ENCODE results near the gene IER5. TPM values are rescaled to one million over a fixed set of nuclear protein-coding genes. Genes with fewer than 3 reads are reported as not detected.
A peak's percentile ranks its signal among the peaks of the same experiment; 100 is the strongest.

Gene IER5
- total RNA-seq, 1 donor from 2014 or later: 44.3 TPM

DNA sequence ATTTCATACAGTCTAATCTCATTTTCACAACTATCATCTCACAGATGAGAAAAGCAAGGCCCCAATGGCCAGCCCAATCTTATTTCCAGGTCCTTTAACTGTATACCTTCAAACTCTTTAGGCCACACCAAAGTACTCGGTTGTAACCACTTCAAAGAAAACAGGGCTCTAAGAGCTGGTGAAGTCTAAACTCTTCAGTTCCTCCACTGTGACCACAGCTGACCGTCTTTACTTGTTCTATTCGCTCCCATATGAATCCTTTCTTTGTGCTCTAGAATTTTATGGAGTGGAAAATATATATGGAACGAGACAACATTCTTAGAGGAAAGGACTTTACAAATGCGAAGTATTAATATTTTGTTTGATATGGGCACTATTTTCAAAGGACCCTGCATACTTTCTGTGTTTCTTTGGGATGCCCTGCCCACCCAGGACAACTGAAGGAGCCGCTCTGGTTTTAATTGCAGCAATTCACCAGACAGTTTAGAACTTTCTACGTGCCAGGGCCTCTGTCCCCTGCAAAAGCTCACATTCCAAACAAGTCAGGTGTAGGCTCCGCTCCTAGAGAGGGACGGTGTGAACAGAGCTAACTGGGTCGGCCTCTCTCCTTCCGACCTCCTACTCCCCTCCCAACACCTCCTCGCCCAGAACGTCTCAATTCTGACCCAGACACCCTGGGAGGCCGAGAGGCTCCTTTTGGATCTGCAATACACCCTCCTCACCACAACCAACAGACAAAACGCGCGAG is 15.7 kb downstream of the IER5 start:
- H3K27ac Mint-ChIP-seq: peak overlapping the region; percentile 58
- no peaks in the 10 kb centered on the region for H3K36me3 Mint-ChIP-seq (ENCODE audit: low read depth)
- H3K27me3 Mint-ChIP-seq (ENCODE audit: low read depth): peaks cover 27% of the 10 kb centered on the region
- no peaks in the 10 kb centered on the region for H3K9me3 Mint-ChIP-seq
- no peak for DNase-seq (ENCODE audit: low spot score)
- peak overlapping the region; percentile 77 for H3K4me3 Mint-ChIP-seq (ENCODE audit: low read depth)
- peaks cover 70% of the 10 kb centered on the region for H3K4me1 Mint-ChIP-seq (ENCODE audit: low read depth)
- intact Hi-C loops (cut with micrococcal nuclease): loop anchor here (5.0 kb wide), 1 partner anchor 602 kb away; the partner anchor contains the start of gene ACBD6

GRCh38 chr1:181104790-181105133 is 16.3 kb downstream of the IER5 start:
- Mint-ChIP-seq H3K36me3 (ENCODE audit: low read depth) (no peaks in the 10 kb centered on the region), H3K9me3 (no peaks in the 10 kb centered on the region), H3K4me1 (ENCODE audit: low read depth) (peaks cover 65% of the 10 kb centered on the region), H3K4me3 (ENCODE audit: low read depth) (peak overlapping the region; percentile 77), H3K27ac (peak overlapping the region; percentile 58), H3K27me3 (ENCODE audit: low read depth) (peaks cover 27% of the 10 kb centered on the region)
- intact Hi-C loops (cut with micrococcal nuclease): loop anchor here (1.0 to 5.0 kb wide), 3 partner anchors 14 to 602 kb away; partner anchors contain the start of gene ACBD6
- no peak for DNase-seq (ENCODE audit: low spot score)

GRCh38 chr1:181105134-181106021 is 16.9 kb downstream of the IER5 start:
- peak overlapping the region; percentile 79 for H3K27ac Mint-ChIP-seq
- intact Hi-C loops (cut with micrococcal nuclease): loop anchor here (1.0 kb wide), 2 partner anchors 15 to 37 kb away; no protein-coding TSS in a partner anchor
- no peaks in the 10 kb centered on the region for H3K9me3 Mint-ChIP-seq
- peaks cover 27% of the 10 kb centered on the region for H3K27me3 Mint-ChIP-seq (ENCODE audit: low read depth)
- peak overlapping the region; percentile 85 for H3K4me3 Mint-ChIP-seq (ENCODE audit: low read depth)
- H3K4me1 Mint-ChIP-seq (ENCODE audit: low read depth): peaks cover 59% of the 10 kb centered on the region
- DNase-seq (ENCODE audit: low spot score): peak; percentile 88
- no peaks in the 10 kb centered on the region for H3K36me3 Mint-ChIP-seq (ENCODE audit: low read depth)

DNA sequence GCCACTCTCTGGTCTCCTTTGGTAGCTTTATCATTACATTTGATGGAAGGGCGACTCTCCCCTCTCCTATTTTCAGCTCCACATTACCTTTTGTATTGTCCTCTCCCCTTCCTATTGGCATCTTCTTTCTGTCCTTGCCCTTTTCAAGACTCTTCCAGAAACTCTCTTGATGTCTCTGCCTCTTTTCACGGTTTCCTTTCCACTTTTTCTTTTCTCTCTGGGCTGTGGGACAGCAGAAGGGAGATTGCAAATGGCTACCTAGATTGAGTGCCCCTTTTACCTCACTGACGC is 17.5 kb downstream of the IER5 start:
- intact Hi-C loops (cut with micrococcal nuclease): no loop called here
- no peak for DNase-seq (ENCODE audit: low spot score)
- Mint-ChIP-seq H3K9me3 (no peaks in the 10 kb centered on the region), H3K4me3 (ENCODE audit: low read depth) (peak overlapping the region; percentile 85), H3K27me3 (ENCODE audit: low read depth) (peaks cover 30% of the 10 kb centered on the region), H3K4me1 (ENCODE audit: low read depth) (peaks cover 53% of the 10 kb centered on the region), H3K27ac (peak overlapping the region; percentile 79), H3K36me3 (ENCODE audit: low read depth) (no peaks in the 10 kb centered on the region)

DNA sequence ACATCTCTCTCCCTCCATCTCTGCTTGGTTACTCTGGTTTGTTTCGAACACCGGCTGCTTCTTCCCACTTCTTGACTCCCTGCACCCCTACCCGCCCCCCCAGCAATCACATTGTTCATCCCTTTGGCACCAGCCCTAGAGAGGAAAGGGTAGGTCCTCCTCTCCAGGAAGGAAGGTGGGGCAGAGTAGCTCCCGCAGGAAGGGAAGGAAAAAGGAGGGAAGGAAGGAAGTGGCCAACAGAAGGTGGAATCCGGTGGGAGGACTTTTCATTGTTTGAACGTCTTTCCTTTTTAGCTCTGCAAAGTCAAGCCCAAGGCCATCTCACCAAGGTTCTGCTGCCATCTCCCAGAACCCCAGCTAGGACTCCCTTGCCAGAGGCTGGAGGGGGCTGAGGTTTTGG is 18.0 kb downstream of the IER5 start:
- Mint-ChIP-seq H3K4me3 (ENCODE audit: low read depth) (peak overlapping the region; percentile 85), H3K27me3 (ENCODE audit: low read depth) (peaks cover 34% of the 10 kb centered on the region), H3K9me3 (no peaks in the 10 kb centered on the region), H3K4me1 (ENCODE audit: low read depth) (peaks cover 48% of the 10 kb centered on the region), H3K36me3 (ENCODE audit: low read depth) (no peaks in the 10 kb centered on the region), H3K27ac (no peak overlapping the region)
- DNase-seq (ENCODE audit: low spot score): no peak
- intact Hi-C loops (cut with micrococcal nuclease): no loop called here

DNA sequence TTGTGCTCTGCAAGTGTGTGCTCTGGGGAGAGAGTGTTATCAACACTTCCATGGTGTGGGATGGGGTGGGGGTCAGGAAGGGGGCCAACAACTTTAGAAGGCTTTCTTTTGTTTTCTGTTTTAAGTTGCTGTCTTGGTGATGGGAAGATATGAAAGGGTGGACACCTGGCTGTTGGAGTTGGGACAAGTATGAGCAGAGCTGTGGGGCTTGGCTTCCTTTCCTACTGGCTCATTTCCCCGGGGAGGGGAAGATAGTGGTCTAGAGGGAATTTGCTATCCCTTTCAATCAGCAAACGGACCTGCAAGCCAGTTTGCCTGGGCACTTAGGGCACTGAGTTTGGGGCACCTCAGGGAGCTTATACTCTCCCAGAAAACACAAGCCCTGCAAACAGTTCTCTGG is 19.2 kb downstream of the IER5 start:
- Mint-ChIP-seq H3K9me3 (no peaks in the 10 kb centered on the region), H3K36me3 (ENCODE audit: low read depth) (no peaks in the 10 kb centered on the region), H3K4me1 (ENCODE audit: low read depth) (peaks cover 37% of the 10 kb centered on the region), H3K27ac (no peak overlapping the region), H3K4me3 (ENCODE audit: low read depth) (no peak overlapping the region), H3K27me3 (ENCODE audit: low read depth) (peaks cover 36% of the 10 kb centered on the region)
- intact Hi-C loops (cut with micrococcal nuclease): no loop called here
- no peak for DNase-seq (ENCODE audit: low spot score)

GRCh38 chr1:181108304-181108867 is 19.9 kb downstream of the IER5 start:
- Mint-ChIP-seq H3K36me3 (ENCODE audit: low read depth) (no peaks in the 10 kb centered on the region), H3K27ac (no peak overlapping the region), H3K4me1 (ENCODE audit: low read depth) (peaks cover 31% of the 10 kb centered on the region), H3K9me3 (no peaks in the 10 kb centered on the region), H3K4me3 (ENCODE audit: low read depth) (no peak overlapping the region), H3K27me3 (ENCODE audit: low read depth) (peaks cover 36% of the 10 kb centered on the region)
- DNase-seq (ENCODE audit: low spot score): no peak
- intact Hi-C loops (cut with micrococcal nuclease): no loop called here

- Mint-ChIP-seq H3K9me3 (no peaks in the 10 kb centered on the region), H3K36me3 (ENCODE audit: low read depth) (no peaks in the 10 kb centered on the region), H3K27ac (no peak overlapping the region), H3K4me1 (ENCODE audit: low read depth) (peaks cover 20% of the 10 kb centered on the region), H3K27me3 (ENCODE audit: low read depth) (peaks cover 36% of the 10 kb centered on the region), H3K4me3 (ENCODE audit: low read depth) (no peak overlapping the region)
- intact Hi-C loops (cut with micrococcal nuclease): no loop called here
- DNase-seq (ENCODE audit: low spot score): no peak
These were observed 21.5 kb downstream of the IER5 start for GRCh38 chr1:181110013-181110412.

DNA sequence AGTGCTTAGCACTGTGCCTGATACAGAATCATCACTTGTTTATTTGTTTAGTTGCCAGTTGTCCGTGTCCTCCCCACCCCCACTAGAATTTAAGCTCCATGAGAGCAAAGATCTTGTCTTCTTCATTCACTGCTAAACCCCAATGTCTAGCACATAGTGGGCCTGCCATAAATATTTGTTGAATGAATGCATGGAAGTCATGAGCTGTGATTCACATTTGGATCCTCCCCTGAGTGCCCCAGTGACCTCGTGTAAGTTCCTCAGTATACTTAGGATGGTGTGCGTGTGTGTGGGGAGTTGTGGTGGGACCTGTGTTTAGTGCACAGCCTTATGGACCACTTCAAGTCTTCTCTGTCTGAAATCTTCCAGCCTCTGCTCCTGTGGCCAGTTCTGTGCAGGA is 23.1 kb downstream of the IER5 start:
- Mint-ChIP-seq H3K4me3 (ENCODE audit: low read depth) (no peak overlapping the region), H3K4me1 (ENCODE audit: low read depth) (peaks cover 13% of the 10 kb centered on the region), H3K36me3 (ENCODE audit: low read depth) (no peaks in the 10 kb centered on the region), H3K27ac (no peak overlapping the region), H3K9me3 (no peaks in the 10 kb centered on the region), H3K27me3 (ENCODE audit: low read depth) (peaks cover 29% of the 10 kb centered on the region)
- no peak for DNase-seq (ENCODE audit: low spot score)
- intact Hi-C loops (cut with micrococcal nuclease): no loop called here

DNA sequence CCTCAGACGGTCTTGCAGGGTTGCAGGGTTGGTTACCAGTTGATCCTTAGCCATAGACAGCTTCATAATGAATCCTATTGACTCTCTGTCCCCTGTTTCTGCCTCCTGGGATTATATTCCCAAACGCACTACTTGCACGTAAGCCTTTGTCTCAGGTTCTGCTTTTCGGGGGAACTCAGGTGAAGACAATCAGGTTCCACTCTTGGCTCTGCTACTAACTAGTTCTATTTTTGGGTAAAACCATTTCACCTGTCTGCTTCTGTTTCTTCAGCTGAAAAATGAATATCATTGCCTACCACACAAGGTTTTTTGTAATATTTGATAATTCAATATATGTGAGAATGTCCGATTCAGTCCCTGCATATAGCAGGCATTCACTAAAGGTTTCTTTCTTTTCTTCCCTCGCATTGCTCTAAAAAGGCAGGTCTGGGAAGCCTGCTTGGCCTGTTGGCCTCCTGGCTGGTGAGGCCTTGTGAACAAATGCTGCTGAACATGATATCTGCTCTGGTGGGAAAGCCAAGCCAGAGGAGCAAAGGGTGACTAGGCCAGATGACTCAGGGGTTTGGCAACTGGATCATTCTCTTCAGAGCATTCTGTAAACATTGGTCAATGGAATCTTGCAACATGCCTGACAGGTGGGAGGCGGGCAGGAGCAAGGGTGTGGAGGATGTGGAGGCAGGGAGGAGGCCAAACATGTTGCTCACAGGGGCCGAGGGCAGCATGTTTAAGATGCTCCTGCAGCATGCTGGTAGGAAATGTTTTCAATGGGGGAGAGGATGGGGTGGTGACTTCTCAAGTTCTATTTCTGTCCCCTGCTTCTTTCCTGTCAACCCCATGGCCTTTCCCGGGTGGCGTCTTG is 23.8 kb downstream of the IER5 start:
- H3K9me3 Mint-ChIP-seq: no peaks in the 10 kb centered on the region
- peaks cover 10% of the 10 kb centered on the region for H3K4me1 Mint-ChIP-seq (ENCODE audit: low read depth)
- intact Hi-C loops (cut with micrococcal nuclease): no loop called here
- H3K27me3 Mint-ChIP-seq (ENCODE audit: low read depth): peaks cover 22% of the 10 kb centered on the region
- no peaks in the 10 kb centered on the region for H3K36me3 Mint-ChIP-seq (ENCODE audit: low read depth)
- no peak for DNase-seq (ENCODE audit: low spot score)
- no peak overlapping the region for H3K4me3 Mint-ChIP-seq (ENCODE audit: low read depth)
- no peak overlapping the region for H3K27ac Mint-ChIP-seq

DNA sequence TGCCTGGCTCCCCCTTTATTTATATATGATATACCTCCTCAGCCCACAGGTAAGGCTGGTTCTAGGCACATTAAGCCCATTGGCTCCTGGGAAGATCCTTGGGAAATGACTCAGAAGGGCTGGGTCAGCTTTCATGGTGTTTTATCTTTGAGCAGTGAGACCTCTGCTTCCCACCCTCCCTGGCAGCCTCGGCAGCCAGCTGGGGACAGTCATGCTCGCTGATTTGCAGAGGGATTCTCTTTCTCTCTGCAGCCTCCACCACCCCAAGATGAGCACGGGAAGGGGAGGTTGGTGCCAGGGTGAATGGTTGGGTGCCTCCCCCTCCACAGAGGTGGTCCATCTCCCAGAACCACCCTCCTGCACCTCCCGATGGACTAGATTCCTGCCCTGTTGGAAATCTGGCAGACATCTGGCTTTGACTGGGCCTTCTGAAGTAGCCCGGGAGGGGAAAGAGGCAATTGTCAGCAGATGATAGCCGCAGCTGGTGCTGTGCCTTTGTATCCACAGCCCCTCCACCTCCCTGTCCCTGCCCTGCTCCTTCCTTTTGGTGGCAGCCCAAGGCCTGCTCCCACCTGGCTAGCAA is 24.6 kb downstream of the IER5 start:
- Mint-ChIP-seq H3K4me1 (ENCODE audit: low read depth) (peaks cover 5% of the 10 kb centered on the region), H3K36me3 (ENCODE audit: low read depth) (no peaks in the 10 kb centered on the region), H3K4me3 (ENCODE audit: low read depth) (no peak overlapping the region), H3K27ac (no peak overlapping the region), H3K9me3 (no peaks in the 10 kb centered on the region), H3K27me3 (ENCODE audit: low read depth) (peaks cover 14% of the 10 kb centered on the region)
- intact Hi-C loops (cut with micrococcal nuclease): no loop called here
- no peak for DNase-seq (ENCODE audit: low spot score)
